Superior temporal gyrus (tissue), 1 donor: ENCODE measurements around the gene RIPPLY2.
"Not testable (repeated sequence)": the region's sequence is repeated elsewhere in the genome, so short reads cannot be mapped to it uniquely, and the experiment has no call there.

Experiments used
- DNase-seq: peaks from one replicate; pipeline ENCODE4 v3.0.0-alpha.2; 2016; ENCODE audit errors: extremely low spot score

RIPPLY2 gene, protein sequence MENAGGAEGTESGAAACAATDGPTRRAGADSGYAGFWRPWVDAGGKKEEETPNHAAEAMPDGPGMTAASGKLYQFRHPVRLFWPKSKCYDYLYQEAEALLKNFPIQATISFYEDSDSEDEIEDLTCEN

GRCh38 chr6:83853178-83854000 is at the start of gene RIPPLY2:
TSS of gene RIPPLY2 (plus strand) at chr6:83853360. CDS start at chr6:83853417, 57 bp downstream.
- DNase-seq = peak; percentile 68

DNA sequence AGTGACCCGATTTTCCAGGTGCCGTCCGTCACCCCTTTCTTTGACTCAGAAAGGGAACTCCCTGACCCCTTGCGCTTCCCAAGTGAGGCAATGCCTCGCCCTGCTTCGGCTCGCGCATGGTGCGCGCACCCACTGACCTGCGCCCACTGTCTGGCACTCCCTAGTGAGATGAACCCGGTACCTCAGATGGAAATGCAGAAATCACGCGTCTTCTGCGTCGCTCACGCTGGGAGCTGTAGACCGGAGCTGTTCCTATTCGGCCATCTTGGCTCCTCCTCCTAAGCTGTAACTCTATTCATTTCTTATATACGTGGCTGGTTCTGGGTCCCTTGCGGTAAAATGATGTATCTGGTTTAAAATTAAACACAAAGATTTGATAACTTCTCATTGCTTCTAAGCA is 49.7 kb upstream of the RIPPLY2 start:
- DNase-seq = not testable (repeated sequence)

DNA sequence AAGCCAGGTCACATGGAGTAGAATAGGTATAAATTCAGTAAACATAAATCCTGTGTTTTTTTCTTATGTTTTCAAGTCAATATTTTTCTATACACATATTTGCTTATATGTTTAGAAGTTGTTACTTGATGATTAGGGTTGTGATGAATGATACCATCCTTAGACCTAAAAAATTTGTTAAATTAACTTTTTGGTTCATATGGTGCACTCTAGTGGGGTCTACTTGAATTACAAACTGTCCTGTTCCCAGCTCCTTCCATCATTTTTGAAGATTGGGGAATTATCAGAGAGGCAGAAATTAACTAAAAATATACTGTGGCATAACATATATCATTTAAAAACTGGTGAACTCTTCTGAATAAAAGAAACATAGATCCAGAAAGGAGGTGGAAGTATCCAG is 48.3 kb upstream of the RIPPLY2 start:
- no peak for DNase-seq

DNA sequence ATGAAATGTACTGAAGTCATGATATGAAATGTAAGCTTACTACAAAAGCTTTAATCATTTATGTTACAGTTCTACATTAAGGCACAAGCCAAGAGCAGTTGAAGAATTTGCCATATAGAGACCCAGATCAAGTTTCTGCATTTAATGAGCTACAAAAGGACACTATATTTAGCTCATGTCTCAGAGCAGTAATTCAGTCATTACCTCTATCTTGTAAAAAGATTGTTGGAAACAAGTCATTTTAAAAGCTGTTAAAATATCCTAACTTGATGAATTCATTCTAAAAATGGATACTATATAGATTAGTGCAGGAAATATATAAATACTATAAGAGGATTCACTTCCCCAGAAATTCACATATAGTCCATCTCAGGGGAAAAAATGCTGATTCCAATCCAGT is 45.2 kb upstream of the RIPPLY2 start:
- DNase-seq = no peak

- peak; percentile 55 for DNase-seq
These were observed 44.2 kb upstream of the RIPPLY2 start for GRCh38 chr6:83808926-83809325.

DNA sequence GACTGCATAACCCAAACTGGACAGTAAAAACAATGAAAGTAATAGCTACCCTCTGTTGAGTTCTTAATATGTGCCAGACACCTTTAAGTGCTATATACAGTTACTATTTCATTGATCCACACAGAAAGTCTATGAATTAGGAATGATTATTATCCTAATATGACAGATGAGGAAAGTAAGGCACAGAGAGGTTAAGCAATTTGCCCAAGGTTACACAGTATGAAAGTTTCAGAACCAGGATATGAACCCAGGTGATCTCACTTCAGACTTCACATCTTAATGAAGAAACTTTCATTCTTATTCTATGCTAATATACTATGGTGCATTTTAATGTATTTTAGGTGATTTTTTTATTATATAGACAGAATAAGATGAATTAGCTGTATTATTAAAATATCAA is 40.6 kb upstream of the RIPPLY2 start:
- no peak for DNase-seq

DNA sequence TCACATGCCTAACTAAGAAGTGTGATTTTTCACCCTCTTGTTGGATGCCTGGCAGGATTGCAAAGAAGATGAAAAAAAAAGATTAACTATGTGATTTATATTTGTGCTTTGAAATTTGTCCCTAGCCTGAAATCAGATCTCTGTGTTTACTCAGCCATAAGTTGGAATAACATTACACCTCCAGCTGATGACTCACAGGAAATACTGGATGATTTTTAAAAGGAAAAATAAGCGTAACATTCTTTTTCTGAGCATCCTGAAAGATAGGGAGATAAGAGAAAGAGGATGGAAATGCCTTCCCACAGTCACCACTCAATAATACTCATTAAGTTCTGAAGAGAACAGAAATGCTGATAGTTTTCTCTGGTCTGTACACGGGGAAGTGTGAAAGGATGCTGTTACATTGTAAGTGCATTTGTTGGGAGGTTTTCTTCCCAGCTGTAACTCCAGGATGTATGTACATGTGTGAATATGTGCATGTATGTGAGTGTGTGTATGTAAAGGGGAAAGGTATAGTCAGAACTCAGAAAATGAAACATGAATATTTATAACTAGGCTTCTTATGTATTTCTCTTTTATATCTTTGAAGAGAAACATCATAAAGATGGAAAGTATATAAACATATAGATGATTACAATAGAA is 37.4 kb upstream of the RIPPLY2 start:
- DNase-seq = peak; percentile 38

DNA sequence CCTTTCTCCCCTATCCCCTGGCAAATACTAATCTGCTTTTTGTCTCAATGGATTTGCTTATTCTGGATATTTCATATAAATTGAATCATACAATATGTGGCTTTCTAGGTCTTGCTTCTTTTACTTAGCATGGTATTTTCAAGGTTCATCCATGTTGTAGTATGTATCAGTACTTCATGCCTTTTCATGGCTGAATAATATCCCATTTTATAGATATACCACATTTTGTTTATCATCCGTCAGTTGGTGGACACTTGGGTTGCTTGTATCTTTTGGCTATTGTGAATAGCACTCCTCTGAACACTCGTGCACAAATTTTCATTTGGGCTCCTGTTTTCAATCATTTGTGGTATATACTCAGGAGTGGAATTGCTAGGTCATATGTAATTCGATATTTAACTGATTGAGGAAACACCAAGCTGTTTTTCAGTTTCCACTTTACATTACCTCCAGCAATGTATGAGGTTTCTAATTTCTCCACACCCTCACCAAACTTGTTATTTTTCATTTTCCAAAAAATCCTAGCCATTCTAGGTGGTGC is 30.5 kb upstream of the RIPPLY2 start:
- DNase-seq = no peak

DNA sequence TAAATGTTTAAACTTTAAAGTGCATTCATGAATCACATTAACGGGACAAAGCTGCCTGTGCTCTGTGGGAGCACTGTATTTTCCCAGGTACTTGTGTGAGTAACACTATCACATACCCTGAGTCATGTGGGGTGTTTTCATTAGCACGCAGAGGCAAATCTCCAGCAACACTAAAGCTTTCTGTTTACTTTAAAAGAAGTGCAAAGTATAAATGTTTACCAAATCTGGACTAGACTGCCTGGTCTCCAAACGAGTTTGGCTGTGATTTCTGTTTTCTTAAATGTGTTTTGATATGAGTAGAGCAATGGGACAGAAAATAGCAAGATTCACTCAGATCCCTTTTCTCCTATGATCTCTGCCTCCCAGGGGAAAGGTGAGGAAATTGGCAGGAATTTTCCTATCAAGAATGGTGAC is 28.8 kb upstream of the RIPPLY2 start:
- DNase-seq = no peak

DNA sequence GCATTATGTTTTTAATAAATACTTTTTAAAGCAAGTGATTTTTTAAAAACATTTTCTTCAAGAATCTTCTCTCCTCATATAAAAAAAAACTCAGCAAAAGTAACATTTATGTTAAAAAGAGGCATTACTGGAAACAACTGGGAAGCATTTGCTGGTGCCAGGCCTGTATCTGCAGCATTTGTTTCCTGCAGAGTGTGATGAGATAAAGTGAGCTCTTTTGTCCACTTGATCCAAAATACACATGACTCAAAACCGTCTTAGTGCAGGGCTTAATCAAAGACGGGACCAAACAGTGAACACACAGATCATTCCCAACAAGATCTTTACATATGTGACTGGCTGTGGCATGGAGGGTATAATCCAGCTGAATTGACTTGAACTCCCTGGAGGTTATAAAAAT is 28.3 kb upstream of the RIPPLY2 start:
- no peak for DNase-seq

GRCh38 chr6:83827050-83827449 is 26.1 kb upstream of the RIPPLY2 start:
- DNase-seq = no peak

DNA sequence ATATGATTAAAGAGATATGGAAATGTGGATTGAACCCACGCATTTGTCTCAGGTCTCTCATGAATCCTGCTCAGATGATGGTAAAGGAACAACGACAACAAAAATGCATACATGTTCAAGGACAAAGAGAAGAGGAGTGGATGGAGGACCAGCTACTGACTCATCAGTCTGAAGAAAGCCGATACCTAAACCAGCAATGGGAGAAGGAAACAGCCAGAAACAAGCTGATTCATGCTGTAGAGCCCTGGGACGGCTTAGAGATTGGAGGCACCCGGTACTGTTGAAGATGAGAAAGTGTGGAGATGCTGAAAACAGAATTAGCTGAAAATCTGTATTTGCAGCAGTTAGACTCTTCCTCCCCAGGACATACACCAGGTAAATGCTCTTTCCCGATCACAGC is 14.4 kb upstream of the RIPPLY2 start:
- no peak for DNase-seq

GRCh38 chr6:83844170-83844569 is 9.0 kb upstream of the RIPPLY2 start:
- no peak for DNase-seq

- DNase-seq = no peak
These were observed 6.9 kb upstream of the RIPPLY2 start for GRCh38 chr6:83846291-83846690.

DNA sequence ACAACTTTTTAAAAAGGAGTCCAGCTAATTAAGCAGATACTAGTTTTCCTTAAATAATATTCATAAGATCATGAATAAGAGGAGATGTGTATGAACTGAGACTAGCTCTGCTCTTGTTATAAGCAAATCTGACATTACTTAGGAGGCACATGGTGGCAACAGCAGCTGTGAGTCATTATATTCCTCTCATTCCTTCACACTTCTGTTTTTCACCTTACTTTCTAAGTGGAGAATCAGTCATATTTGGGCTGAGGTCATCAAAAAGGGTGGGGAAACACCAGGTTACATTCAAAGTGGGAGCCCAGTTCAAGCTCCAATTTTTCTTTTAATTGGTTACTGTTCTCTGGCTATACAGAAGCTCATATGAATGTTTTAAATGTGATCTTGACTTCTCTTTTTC is 6.0 kb upstream of the RIPPLY2 start:
- no peak for DNase-seq

- no peak for DNase-seq
These were observed 4.0 kb upstream of the RIPPLY2 start for GRCh38 chr6:83849127-83849526.

GRCh38 chr6:83849610-83850009 is 3.5 kb upstream of the RIPPLY2 start:
- no peak for DNase-seq

GRCh38 chr6:83852528-83853177 is 507 bp upstream of the RIPPLY2 start:
- DNase-seq = peak; percentile 66

- no peak for DNase-seq
These were observed 891 bp downstream of the RIPPLY2 start for GRCh38 chr6:83854001-83854501.

- DNase-seq = no peak
These were observed 1.6 kb downstream of the RIPPLY2 start for GRCh38 chr6:83854766-83855165.

GRCh38 chr6:83859410-83860358 is 6.5 kb downstream of the RIPPLY2 start, which contains the start of gene CYB5R4:
TSS of gene CYB5R4 (plus strand) at chr6:83859689. CDS start at chr6:83859783, 94 bp downstream.
- peak; percentile 96 for DNase-seq
